ENCODE data around the gene CRYBA1.

DNA sequence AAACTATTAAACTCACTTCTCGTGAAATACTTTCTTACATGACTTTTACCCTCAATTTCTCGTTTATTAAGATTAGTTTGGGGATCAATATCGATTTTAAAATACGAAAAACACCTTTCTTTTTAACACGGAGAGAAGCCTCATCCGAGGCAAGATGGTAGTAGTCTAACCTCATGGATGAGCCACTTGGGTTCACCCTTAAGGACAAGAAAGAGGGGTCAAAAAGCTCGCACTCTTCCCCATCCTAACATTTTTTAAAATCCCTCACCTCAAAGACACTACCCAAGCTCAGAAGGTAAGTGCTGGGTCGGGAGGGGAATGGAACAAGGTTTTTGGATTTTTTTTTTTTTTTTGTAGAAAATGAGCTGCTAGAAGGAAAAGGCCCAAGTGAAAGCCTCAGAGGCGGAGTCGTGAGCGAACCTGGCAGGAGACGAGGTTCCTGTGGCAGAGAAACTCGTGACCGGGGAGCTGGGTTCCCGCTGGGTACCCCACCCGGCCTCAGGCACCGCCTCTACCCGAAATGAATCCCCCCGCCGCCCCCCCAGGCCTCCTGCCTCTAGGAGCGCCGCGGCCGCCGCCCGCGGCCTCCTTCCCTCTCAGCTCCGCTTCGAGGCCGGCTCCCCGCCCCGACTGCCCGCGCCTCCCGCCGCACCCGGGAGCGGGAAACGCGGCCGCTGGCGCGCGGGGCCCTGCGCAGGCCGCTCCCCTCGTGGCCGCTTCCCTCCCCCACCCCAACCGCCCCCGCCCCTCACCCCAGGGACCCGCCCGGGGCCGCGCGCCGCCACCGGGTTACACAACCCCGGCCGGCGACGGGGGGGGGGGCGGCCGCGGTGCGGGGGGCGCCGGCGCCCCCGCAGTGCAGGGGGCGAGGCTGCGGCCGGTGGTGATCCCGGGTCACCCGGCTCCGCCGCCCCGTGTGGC is 45.7 kb downstream of the CRYBA1 start:
- TF ChIP-seq POLR2AphosphoS5 (IDR thresholded peaks at IDR 0.05; ENCODE audit: low read depth): no peak
- TF ChIP-seq, protein P1, sequence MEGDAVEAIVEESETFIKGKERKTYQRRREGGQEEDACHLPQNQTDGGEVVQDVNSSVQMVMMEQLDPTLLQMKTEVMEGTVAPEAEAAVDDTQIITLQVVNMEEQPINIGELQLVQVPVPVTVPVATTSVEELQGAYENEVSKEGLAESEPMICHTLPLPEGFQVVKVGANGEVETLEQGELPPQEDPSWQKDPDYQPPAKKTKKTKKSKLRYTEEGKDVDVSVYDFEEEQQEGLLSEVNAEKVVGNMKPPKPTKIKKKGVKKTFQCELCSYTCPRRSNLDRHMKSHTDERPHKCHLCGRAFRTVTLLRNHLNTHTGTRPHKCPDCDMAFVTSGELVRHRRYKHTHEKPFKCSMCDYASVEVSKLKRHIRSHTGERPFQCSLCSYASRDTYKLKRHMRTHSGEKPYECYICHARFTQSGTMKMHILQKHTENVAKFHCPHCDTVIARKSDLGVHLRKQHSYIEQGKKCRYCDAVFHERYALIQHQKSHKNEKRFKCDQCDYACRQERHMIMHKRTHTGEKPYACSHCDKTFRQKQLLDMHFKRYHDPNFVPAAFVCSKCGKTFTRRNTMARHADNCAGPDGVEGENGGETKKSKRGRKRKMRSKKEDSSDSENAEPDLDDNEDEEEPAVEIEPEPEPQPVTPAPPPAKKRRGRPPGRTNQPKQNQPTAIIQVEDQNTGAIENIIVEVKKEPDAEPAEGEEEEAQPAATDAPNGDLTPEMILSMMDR (IDR thresholded peaks at IDR 0.05; ENCODE audit: insufficient read depth, low read length): no peak
- TF ChIP-seq, protein P2, sequence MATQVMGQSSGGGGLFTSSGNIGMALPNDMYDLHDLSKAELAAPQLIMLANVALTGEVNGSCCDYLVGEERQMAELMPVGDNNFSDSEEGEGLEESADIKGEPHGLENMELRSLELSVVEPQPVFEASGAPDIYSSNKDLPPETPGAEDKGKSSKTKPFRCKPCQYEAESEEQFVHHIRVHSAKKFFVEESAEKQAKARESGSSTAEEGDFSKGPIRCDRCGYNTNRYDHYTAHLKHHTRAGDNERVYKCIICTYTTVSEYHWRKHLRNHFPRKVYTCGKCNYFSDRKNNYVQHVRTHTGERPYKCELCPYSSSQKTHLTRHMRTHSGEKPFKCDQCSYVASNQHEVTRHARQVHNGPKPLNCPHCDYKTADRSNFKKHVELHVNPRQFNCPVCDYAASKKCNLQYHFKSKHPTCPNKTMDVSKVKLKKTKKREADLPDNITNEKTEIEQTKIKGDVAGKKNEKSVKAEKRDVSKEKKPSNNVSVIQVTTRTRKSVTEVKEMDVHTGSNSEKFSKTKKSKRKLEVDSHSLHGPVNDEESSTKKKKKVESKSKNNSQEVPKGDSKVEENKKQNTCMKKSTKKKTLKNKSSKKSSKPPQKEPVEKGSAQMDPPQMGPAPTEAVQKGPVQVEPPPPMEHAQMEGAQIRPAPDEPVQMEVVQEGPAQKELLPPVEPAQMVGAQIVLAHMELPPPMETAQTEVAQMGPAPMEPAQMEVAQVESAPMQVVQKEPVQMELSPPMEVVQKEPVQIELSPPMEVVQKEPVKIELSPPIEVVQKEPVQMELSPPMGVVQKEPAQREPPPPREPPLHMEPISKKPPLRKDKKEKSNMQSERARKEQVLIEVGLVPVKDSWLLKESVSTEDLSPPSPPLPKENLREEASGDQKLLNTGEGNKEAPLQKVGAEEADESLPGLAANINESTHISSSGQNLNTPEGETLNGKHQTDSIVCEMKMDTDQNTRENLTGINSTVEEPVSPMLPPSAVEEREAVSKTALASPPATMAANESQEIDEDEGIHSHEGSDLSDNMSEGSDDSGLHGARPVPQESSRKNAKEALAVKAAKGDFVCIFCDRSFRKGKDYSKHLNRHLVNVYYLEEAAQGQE (IDR thresholded peaks at IDR 0.05; ENCODE audit: insufficient replicate concordance, low read depth): no peak
- no peak for TF ChIP-seq GABPA (IDR thresholded peaks at IDR 0.05; ENCODE audit: low read depth)
- TF ChIP-seq SPI1 (IDR thresholded peaks at IDR 0.05; ENCODE audit: borderline replicate concordance, low read depth): no peak
